Loucy (cell line): Measurements from ENCODE around the gene RHOG.

Source experiments
- H2AFZ ChIP-seq: fragments of 200-600 bp; sonication (generic); 2 replicates; pipeline ENCODE4 v1.6.0; 2016; ENCODE audit warnings: antibody characterized with exemption, mild to moderate bottlenecking, low read length, moderate library complexity
- H3F3A ChIP-seq: fragments of 200-600 bp; 2 replicates; pipeline ENCODE4 v1.6.0; 2016; ENCODE audit warnings: antibody characterized with exemption, low read depth, mild to moderate bottlenecking
- H3K27me3 ChIP-seq: fragments of 200-600 bp; sonication (generic); 2 replicates; pipeline ENCODE4 v1.6.1; 2014; ENCODE audit warnings: low read length, mild to moderate bottlenecking; ENCODE audit not compliant: insufficient read depth, poor library complexity, severe bottlenecking
- H3K36me3 ChIP-seq: fragments of 200-600 bp; sonication (generic); 2 replicates; pipeline ENCODE4 v1.6.1; 2016; ENCODE audit warnings: low read length; ENCODE audit not compliant: insufficient read depth
- H3K4me1 ChIP-seq: fragments of 200-600 bp; sonication (generic); 2 replicates; pipeline ENCODE4 v1.5.1; 2014; ENCODE audit warnings: low read length, mild to moderate bottlenecking; ENCODE audit not compliant: insufficient read depth, poor library complexity, severe bottlenecking
- H3K4me2 ChIP-seq: fragments of 200-600 bp; sonication (generic); 2 replicates; pipeline ENCODE4 v1.6.0; 2014; ENCODE audit warnings: antibody characterized with exemption, low read length, low read depth, mild to moderate bottlenecking; ENCODE audit not compliant: poor library complexity, severe bottlenecking
- H3K4me3 ChIP-seq: fragments of 200-600 bp; sonication (generic); 2 replicates; pipeline ENCODE4 v1.5.1; 2014; ENCODE audit warnings: low read length, mild to moderate bottlenecking, mixed read lengths; ENCODE audit not compliant: poor library complexity, severe bottlenecking
- H3K79me2 ChIP-seq: fragments of 200-600 bp; sonication (generic); 2 replicates; pipeline ENCODE4 v1.6.1; 2014; ENCODE audit warnings: low read length; ENCODE audit not compliant: insufficient read depth
- H3K9ac ChIP-seq: fragments of 200-600 bp; sonication (generic); 2 replicates; pipeline ENCODE4 v1.6.0; 2014; ENCODE audit warnings: mild to moderate bottlenecking, low read depth, low read length, moderate library complexity; ENCODE audit not compliant: poor library complexity, severe bottlenecking
- H3K9me2 ChIP-seq: fragments of 200-600 bp; sonication (generic); replicated peaks from 2 replicates; pipeline ENCODE4 v1.6.1; 2016; ENCODE audit warnings: low read depth, low read length, mixed read lengths
- H3K9me3 ChIP-seq: fragments of 200-600 bp; sonication (generic); 2 replicates; pipeline ENCODE4 v1.6.1; 2014; ENCODE audit warnings: mild to moderate bottlenecking, antibody characterized with exemption, low read length, low read depth; ENCODE audit not compliant: insufficient read depth
- H4K20me1 ChIP-seq: fragments of 200-600 bp; sonication (generic); 2 replicates; pipeline ENCODE4 v1.6.0; 2014; ENCODE audit warnings: antibody characterized with exemption, low read length, mild to moderate bottlenecking; ENCODE audit not compliant: insufficient read depth, poor library complexity, severe bottlenecking
- EZH2phosphoT487 ChIP-seq: fragments of 200-600 bp; IDR thresholded peaks from 2 replicates; pipeline ENCODE4 v1.6.1; 2018; ENCODE audit warnings: antibody characterized with exemption, mild to moderate bottlenecking, moderate library complexity, borderline replicate concordance
- TF ChIP-seq, protein P1 (sequence below): fragments of 200-600 bp; sonication (generic); conservative IDR thresholded peaks from 2 replicates; pipeline ENCODE4 v1.5.1; 2014; ENCODE audit warnings: mild to moderate bottlenecking, antibody characterized with exemption, low read length

Gene RHOG

DNA sequence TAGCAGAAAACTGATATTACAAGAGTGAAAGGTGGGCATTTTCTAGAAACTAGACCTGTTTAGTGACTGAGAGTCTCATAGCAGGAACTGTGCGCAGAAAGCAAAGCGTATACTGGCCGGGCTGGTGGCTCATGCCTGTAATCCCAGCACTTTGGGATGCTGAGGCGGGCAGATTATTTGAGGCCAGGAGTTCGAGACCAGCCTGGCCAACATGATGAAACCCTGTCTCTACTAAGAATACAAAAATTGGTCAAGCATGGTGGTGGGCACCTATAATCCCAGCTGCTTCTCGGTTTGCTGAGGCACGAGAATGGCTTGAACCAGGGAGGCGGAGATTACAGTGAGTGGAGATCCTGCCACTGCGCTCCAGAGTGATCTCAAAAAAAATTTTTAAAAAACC lies 41.6 kb downstream of the RHOG start:
- peak overlapping the region; percentile 77 for H3K4me2 ChIP-seq

DNA sequence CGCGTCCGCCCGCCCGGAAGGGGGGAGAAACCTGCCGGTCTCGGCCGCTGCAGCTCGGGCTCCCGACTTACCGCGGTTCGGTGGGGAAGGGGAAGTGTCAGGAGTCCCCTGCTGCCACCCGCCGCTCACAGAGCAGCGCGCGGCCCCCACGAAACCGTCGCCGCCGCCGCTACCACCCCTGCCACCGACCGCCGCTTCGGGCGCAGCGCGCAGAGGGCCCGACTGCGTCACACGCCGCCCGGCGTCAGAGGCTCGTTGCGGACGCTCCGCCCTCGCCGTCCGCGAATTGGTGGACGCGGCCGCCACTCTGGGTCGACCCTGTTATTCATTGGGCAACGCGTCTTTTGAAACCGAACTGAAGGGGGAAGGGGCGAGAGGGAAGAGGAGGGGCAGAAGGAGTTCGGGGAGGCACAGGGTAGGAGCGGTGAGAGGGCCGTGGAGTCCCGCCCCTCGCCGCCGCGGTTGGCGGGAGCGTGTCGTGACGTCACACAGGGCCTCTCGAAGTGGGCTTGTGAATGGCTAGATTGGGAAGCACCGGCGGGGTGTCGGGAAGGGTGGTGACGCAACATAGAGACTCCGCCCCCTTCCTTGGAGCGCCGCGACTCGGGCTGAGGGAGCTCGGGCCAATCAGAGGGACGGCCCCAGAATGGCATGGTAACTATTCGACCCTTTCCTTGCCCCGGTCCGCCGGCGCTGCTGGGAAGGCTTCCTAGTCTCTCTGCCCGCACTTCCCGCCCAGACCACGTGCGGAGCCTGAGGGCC lies 43.2 kb downstream of the RHOG start, which contains the start of gene NUP98:
Gene NUP98, minus strand, starts transcription at position 226 of the 762 bp plus-strand sequence. CDS start 15,437 bp downstream, outside the sequence.
- H3K9me3 ChIP-seq: no peaks in the 10 kb centered on the region
- peak within 1 kb of the TSS; percentile 95 for H3K4me2 ChIP-seq
- peaks cover 36% of the 10 kb centered on the region for H3K4me1 ChIP-seq
- peak within 1 kb of the TSS; percentile 98 for H3K9ac ChIP-seq
- peaks cover 43% of the 10 kb centered on the region for H4K20me1 ChIP-seq
- peak within 1 kb of the TSS; percentile 100 for H3K4me3 ChIP-seq
- no peaks in the 10 kb centered on the region for H3K9me2 ChIP-seq
- 0 out of 2 replicates have a peak, but pooled peaks cover 3% of the 10 kb centered on the region for H3F3A ChIP-seq
- peak within 1 kb of the TSS; percentile 82 for H2AFZ ChIP-seq
- peaks cover 11% of the 10 kb centered on the region; the same call in 1 of the 2 replicates for H3K36me3 ChIP-seq
- no peak for TF ChIP-seq EZH2phosphoT487
- TF ChIP-seq, protein P1, sequence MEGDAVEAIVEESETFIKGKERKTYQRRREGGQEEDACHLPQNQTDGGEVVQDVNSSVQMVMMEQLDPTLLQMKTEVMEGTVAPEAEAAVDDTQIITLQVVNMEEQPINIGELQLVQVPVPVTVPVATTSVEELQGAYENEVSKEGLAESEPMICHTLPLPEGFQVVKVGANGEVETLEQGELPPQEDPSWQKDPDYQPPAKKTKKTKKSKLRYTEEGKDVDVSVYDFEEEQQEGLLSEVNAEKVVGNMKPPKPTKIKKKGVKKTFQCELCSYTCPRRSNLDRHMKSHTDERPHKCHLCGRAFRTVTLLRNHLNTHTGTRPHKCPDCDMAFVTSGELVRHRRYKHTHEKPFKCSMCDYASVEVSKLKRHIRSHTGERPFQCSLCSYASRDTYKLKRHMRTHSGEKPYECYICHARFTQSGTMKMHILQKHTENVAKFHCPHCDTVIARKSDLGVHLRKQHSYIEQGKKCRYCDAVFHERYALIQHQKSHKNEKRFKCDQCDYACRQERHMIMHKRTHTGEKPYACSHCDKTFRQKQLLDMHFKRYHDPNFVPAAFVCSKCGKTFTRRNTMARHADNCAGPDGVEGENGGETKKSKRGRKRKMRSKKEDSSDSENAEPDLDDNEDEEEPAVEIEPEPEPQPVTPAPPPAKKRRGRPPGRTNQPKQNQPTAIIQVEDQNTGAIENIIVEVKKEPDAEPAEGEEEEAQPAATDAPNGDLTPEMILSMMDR: no peak
- H3K27me3 ChIP-seq: peaks cover 6% of the 10 kb centered on the region
- H3K79me2 ChIP-seq: peaks cover 64% of the 10 kb centered on the region

More for the DNA sequence above, 41.6 kb downstream of the RHOG start:
- Histone ChIP-seq H3K27me3 (peaks cover 6% of the 10 kb centered on the region), H3K9ac (peak overlapping the region; percentile 80), H3K79me2 (peaks cover 48% of the 10 kb centered on the region), H3K9me2 (no peaks in the 10 kb centered on the region), H2AFZ (no peak overlapping the region), H3K4me1 (peaks cover 36% of the 10 kb centered on the region), H3K4me3 (peak overlapping the region; percentile 100), H3K9me3 (no peaks in the 10 kb centered on the region), H4K20me1 (peaks cover 31% of the 10 kb centered on the region), H3F3A (0 out of 2 replicates have a peak, but pooled peaks cover 3% of the 10 kb centered on the region), H3K36me3 (no peaks in the 10 kb centered on the region)
- TF ChIP-seq EZH2phosphoT487: no peak
- TF ChIP-seq, protein P1: no peak

DNA sequence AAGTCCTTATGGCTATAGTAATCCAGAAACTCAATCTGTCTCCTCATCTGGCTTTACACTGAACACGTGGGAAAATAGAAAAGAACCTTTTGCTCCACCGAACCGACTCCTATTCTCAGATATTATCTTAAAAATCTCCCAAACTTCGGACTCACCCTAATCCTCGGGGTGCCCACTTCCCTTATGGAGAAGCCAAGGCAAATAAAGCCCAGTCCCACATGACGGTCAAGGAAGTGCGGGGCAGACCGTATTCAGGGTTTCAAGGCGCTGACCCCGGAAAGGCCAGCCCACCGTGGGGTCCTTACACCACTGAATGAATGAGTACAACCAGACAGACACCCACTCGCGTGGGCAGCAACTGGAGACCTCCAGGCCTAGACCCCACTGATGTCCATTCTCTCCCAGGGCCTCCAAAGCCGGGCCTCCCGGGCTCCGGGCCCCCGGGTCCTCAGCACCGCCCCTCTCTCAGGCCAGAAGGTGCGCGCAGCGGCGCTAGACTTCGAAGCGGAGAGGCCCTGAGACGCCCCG lies 43.9 kb downstream of the RHOG start:
- H3K4me1 ChIP-seq: peaks cover 36% of the 10 kb centered on the region
- H3K36me3 ChIP-seq: peaks cover 15% of the 10 kb centered on the region; the same call in 1 of the 2 replicates
- TF ChIP-seq, protein P1: no peak
- TF ChIP-seq EZH2phosphoT487: no peak
- peaks cover 71% of the 10 kb centered on the region for H3K79me2 ChIP-seq
- peaks cover 6% of the 10 kb centered on the region for H3K27me3 ChIP-seq
- no peaks in the 10 kb centered on the region for H3K9me2 ChIP-seq
- no peaks in the 10 kb centered on the region for H3F3A ChIP-seq
- H3K9ac ChIP-seq: peak overlapping the region; percentile 98
- peak overlapping the region; percentile 82 for H2AFZ ChIP-seq
- H3K4me2 ChIP-seq: peak overlapping the region; percentile 95
- no peaks in the 10 kb centered on the region for H3K9me3 ChIP-seq
- H3K4me3 ChIP-seq: peak overlapping the region; percentile 100
- H4K20me1 ChIP-seq: peaks cover 47% of the 10 kb centered on the region
